SK-N-SH treated with all-trans-retinoic acid at 6 μM for 48 hours (cell line): Measurements from ENCODE around the gene BAZ1A.

Source experiments
- SNAI2 ChIP-seq: fragments of 250-450 bp; sonication (Bioruptor Pico); IDR thresholded peaks from 2 replicates; pipeline ENCODE4 v1.5.0; 2020; ENCODE audit warnings: mild to moderate bottlenecking, moderate library complexity
- TCF4 ChIP-seq: fragments of 250-450 bp; sonication (Bioruptor Pico); IDR thresholded peaks from 2 replicates; pipeline ENCODE4 v1.8.0; 2021; ENCODE audit warnings: mild to moderate bottlenecking, moderate library complexity, borderline replicate concordance
- ZC3H10 ChIP-seq: fragments of 250-450 bp; sonication (Bioruptor Pico); IDR thresholded peaks from 2 replicates; pipeline ENCODE4 v1.5.1; 2021; ENCODE audit warnings: mild to moderate bottlenecking, moderate library complexity
- ZFP3 ChIP-seq: fragments of 250-450 bp; sonication (Bioruptor Pico); IDR thresholded peaks from 2 replicates; pipeline ENCODE4 v1.5.0; 2020; ENCODE audit warnings: mild to moderate bottlenecking, moderate library complexity

DNA sequence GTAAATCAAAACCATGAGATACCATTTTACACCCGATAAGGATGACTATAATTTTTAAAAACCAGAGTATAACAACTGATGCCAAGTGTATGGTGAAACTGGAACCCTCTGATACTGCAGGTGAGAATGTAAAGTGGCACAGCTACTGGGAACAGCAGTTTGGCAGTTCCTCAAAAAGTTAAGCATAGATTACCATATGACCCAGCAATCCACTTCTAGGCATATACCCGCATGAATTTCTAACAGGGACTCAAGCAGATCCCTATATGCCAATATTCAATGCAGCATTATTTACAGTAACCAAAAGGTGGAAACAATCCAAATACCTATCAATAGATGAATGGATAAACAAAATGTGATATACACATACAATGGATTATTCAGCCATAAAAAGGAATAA, 57.4 kb downstream of the BAZ1A start:
- TF ChIP-seq SNAI2 (CRISPR knock-in tag) (no peak), ZC3H10 (CRISPR knock-in tag) (no peak), TCF4 (CRISPR knock-in tag) (no peak), ZFP3 (CRISPR knock-in tag) (no peak)
